Retina (tissue), 1 donor: ENCODE results near the gene PTBP1.
A peak's percentile ranks its signal among the peaks of the same experiment; 100 is the strongest.
"Not testable (repeated sequence)": the region's sequence is repeated elsewhere in the genome, so short reads cannot be mapped to it uniquely, and the experiment has no call there.

Experiments
- DNase-seq: peaks from one replicate; pipeline ENCODE4 v3.0.0-alpha.2; 2016

PTBP1 gene

DNA sequence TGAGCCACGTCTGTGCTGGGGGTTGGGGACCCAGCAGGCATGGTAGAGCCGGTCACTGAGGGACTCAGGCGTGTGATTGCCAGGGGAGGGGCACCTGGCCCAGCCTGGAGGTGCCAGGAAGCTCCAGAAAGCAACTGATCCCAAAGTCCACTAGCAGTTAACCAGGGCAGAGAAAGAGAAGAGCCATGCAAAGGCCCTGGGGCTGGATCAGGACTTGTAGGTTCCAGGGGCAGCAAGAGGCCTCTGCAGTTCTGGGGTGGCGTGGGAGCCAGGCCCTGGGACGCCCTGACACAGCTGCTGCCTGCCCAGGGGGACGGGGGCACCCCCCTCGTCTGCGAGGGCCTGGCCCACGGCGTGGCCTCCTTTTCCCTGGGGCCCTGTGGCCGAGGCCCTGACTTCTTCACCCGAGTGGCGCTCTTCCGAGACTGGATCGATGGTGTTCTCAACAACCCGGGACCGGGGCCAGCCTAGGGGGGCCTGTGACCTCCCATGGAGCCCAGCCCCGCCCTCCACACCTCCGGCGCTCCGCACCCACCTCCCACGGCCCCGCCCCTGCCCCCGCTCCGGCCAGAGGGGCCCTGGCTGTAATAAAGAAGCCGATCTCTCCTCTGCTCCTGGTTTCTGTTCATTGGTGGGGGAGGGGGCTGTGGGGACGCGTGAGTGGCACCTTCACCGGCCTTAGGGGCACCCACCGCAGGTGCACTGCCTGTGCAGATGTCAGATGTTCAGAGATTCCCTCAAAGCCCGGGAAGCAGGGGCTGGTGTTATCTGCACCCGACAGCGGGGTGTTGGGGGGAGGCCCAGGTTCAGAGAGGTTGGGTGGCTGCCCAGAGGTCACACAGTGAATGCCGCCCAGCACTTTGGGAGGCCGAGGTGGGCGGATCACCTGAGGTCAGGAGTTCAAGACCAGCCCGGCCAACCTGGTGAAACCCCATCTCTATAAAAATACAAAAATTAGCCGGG lies 34.4 kb downstream of the PTBP1 start:
- DNase-seq, result no peak

DNA sequence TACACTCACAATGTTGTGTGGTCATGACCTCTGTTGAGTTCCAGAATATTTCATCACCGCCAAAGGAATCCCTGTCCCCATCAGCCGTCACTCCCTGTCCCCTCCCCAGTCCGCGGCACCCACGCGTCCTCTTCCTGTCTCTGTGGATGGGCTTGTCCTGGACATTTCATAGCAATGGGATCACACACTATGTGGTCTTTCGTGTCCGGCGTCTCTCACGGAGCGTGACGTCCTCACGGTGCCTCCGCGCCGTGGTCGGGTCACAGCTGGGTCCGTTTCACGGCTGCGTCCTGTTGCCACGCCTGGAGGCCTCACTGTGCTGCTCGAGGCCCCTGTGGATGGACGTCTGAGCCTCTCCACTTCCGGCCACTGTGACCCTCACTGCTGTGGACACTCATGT lies 37.0 kb downstream of the PTBP1 start:
- DNase-seq, result no peak

DNA sequence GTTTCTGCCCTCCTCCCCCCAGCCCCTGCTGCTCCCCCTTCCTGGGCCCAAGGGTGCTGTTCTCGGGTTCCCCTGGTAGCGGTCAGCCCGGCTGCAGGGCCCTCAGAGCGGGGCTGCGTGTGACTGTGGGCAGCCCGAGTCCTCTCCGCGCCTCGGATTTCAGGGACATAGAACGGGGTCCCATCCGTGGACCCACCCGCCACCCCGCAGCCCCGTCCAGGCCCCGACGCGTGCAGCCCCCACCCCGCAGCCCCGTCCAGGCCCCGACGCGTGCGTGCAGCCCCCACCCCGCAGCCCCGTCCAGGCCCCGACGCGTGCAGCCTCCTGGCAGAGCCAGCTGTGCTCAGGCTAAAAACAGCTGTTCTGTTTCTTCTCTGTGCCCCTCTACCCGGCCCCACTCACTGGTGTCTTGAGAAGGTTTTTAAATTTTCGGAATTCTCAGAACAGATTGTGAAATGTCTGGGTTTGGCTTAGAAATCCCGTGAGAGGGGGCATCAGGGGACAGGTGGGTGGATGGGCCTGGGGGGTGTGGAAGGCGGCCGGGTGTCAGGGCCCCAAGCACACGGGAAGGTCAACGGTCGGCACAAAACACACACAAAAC lies 38.1 kb downstream of the PTBP1 start:
- no peak for DNase-seq

DNA sequence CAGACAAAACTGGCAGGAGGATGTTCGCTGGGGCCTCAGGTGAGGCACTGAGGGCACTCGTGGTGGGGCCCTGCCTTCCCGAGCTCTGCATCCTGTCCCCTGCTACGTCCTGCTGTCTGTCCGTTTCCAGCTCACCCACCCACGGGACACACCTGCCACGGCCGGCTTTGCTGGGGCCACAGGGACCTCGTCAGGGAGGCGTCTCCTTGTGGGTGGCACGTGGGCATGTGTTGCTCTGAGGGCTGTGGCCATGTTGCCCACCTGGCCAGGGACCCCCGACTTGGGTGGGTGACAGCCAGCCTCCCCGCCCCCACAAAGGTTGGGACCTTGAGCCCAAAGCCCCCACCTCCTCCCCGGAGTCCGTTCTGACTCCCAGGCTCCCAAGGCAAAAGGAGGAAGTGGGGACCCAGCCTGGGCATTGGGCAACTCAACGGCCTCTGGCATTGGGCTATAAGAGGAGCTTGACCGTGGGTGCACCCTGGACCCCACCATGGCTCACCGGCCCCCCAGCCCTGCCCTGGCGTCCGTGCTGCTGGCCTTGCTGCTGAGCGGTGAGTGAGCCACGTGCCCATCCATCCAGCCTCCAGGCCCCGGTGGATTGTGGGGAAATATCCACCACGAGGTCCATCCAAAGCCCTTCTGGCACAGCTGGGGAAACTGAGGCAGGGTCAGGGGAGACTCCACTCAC lies 43.4 kb downstream of the PTBP1 start, which contains the start of gene PRTN3:
Gene PRTN3 (plus strand): TSS at position 481 of the 688 bp plus-strand sequence. CDS start 10 bp downstream, at position 491.
- DNase-seq, result no peak

DNA sequence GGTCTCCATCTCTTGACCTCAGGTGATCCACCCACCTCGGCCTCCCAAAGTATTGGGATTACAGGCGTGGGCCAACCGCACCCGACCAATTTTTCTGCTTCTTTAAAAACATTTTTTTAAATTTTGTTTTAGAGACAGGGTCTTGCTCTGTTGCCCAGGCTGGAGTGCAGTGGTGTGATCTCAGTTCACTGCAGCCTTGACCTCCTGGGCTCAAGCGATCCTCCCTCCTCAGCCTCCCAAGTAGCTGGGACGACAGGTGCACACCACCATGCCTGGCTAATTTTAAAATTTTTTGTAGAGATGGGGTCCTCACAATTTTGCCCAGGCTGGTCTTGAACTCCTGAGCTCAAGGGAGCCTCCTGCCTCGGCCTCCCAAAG lies 45.5 kb downstream of the PTBP1 start:
- DNase-seq, result not testable (repeated sequence)

DNA sequence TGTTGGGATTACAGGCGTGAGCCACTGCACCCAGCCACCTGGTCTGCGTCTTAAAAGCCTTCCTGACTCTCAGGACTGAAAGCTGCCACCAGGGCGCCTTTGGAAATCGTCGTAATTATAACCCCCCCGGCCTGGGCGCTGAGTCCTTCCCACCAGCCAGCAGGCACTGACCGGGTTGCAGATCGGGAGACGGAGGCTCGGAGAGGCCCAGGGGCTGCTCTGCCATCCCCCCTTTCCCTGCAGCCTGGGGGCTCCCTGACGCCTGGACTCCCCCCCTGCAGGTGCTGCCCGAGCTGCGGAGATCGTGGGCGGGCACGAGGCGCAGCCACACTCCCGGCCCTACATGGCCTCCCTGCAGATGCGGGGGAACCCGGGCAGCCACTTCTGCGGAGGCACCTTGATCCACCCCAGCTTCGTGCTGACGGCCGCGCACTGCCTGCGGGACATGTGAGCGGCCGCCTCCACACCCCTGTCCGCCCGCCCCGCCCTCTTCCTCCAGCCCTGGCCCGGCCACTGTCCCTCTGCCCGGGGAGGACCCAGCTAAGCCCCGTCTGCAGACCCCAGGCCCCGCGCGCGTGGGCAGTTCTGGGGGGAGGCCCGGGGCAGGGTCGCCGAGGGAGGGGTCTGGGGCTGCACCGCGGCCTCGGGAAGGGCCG lies 46.1 kb downstream of the PTBP1 start:
- peak; percentile 55 for DNase-seq

DNA sequence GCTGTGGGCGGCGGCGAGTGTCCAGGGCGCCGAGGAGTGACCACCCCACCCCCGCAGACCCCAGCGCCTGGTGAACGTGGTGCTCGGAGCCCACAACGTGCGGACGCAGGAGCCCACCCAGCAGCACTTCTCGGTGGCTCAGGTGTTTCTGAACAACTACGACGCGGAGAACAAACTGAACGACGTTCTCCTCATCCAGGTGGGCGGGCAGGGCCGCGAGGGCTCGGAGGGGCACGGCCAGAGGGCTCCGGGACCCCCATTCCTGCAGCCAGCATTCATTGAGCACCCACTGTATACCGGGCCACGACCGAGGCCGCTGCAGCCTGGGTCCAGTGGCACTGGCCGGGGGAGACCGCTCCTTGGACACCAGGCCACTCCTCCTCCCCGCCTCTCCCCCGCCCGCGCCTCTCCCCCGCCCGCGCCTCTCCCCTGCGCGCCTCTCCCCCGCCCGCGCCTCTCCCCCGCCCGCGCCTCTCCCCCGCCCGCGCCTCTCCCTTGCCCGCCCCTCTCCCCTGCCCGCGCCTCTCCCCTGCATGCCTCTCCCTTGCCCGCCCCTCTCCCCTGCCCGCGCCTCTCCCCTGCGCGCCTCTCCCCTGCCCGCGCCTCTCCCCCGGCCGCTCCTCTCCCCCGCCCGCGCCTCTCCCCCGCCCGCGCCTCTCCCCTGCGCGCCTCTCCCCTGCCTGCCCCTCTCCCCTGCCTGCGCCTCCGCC lies 46.7 kb downstream of the PTBP1 start:
- DNase-seq, result no peak

DNA sequence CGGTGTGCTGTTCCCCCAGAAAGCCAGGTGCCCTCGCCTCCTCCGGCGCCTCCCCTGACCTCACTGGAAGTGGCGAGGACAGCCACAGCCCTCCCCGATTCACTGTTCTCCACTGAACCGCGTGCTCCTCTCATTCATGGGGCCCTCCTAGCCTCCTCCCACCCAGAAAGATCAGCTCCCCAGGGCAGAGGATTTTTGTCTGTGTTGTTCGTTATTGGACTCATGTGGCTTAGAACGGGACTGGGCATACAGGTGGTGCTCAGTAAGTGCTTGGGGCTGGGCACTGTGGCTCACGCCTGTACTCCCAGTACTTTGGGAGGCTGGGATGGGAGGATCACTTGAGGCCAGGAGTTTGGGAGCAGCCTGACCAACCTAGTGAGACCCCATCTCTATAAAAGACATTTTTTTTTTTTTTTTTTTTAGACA lies 47.3 kb downstream of the PTBP1 start:
- DNase-seq, result no peak

DNA sequence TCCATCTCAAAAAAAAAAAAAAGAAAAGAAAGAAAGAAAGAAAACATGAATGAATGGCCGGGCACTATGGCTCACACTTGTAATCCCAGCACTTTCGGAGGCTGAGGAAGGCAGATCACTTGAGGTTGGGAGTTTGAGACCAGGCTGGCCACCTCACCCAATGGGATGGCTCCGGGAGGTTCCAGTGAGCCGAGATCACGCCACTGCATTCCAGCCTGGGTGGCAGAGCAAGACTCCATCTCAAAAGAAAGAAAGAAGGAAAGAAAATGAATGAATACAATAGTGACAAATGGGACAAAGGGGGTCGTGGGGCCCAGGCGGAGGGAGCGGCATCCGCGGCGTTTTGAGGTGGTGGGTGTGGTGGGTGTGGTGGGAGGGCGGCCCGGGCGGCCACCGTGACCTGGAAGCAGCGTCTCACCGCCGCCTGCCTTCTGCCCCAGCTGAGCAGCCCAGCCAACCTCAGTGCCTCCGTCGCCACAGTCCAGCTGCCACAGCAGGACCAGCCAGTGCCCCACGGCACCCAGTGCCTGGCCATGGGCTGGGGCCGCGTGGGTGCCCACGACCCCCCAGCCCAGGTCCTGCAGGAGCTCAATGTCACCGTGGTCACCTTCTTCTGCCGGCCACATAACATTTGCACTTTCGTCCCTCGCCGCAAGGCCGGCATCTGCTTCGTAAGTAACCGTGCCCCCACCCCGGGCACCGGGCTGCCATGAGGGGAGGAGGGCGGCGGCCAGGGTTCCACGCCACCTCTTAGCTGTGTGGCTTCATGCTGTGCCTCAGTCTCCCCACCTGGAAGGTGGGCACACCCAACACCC lies 48.7 kb downstream of the PTBP1 start:
- no peak for DNase-seq

DNA sequence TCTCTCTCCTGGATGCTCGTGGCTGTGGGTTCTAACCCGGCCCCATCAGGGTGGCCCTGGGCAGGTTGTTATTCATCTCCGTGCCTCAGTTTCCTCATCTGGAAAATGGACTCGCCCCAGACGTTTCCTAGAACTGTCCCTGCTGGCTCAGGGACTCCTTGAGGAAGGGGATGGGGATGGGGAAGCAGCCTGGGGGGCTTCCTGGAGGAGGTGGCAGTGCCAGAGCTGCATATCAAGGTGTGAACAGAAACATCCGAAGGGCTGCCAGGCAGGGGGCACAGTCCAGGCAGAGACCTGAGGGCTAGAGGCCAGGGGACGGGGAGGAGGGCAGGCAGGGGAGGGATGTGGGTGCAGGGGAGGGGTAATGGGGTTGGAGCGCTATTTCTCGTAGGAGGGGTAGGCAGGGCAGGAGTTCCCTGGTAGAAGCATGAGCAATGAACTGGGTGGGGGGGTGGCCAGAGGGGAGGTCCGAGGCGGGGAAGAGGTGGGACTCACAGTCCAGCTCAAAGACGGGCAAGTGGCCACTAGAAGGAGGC lies 51.2 kb downstream of the PTBP1 start:
- DNase-seq, result no peak

DNA sequence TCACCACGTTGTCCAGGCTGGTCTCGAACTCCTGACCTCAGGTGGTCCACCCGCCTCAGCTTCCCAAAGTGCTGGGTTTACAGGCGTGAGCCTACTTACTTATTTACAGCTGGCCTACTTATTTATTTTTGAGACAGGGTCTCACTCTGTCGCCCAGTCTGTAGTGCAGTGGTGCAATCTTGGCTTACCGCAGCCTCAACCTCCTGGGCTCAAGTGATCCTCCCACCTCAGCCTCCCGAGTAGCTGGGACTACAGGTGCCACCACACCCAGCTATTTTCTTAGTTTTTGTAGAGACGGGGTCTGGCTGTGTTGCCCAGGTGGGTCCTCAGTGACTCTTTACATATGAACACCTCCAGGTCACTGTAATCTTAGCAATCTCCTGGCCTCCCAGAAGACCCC lies 51.9 kb downstream of the PTBP1 start:
- DNase-seq, result not testable (repeated sequence)

DNA sequence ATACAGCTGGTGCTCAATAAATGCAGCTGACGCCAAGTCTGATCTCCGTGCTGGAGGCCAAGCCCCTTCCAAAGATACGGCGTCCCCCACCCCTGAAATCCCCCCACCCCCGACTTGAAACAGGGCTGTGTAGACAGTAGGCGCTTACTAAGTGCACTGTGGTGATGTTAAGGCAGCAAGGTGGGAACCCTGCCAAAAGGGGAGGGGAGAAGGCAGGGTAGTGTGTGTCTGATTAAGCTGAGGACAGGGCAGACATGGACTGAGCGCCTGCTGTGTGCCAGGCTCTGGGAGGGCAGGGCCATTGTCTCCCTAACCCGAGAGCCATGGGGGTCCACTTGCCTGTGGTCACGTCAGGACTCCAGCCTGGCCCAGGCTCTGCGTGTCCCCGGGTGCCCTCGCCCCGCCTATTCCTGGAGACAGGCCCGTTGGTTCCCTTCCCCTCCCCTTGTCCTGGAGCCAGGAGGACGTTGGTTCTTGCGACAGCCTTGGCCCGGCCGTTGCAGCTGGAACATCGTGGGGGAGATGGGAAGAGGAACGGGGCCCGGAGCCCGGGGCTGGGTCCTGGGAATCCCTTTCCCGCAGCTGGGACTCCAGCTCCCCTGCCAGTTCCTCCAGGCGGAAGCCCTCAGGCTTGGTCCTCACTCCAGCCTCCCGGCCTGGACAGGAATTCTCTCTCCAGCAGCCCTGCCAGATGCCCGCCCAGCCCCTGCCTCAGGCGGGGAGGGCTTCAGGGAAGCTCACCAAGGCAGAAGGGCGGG lies 53.1 kb downstream of the PTBP1 start:
- DNase-seq, result peak; percentile 68

DNA sequence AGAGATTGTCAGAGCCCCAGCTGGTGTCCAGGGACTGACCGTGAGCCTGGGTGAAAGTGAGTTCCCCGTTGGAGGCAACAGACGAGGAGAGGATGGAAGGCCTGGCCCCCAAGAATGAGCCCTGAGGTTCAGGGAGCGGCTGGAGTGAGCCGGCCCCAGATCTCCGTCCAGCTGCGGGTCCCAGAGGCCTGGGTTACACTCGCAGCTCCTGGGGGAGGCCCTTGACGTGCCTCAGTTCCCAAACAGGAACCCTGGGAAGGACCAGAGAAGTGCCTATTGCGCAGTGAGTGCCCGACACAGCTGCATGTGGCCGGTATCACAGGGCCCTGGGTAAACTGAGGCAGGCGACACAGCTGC lies 53.7 kb downstream of the PTBP1 start:
- no peak for DNase-seq

DNA sequence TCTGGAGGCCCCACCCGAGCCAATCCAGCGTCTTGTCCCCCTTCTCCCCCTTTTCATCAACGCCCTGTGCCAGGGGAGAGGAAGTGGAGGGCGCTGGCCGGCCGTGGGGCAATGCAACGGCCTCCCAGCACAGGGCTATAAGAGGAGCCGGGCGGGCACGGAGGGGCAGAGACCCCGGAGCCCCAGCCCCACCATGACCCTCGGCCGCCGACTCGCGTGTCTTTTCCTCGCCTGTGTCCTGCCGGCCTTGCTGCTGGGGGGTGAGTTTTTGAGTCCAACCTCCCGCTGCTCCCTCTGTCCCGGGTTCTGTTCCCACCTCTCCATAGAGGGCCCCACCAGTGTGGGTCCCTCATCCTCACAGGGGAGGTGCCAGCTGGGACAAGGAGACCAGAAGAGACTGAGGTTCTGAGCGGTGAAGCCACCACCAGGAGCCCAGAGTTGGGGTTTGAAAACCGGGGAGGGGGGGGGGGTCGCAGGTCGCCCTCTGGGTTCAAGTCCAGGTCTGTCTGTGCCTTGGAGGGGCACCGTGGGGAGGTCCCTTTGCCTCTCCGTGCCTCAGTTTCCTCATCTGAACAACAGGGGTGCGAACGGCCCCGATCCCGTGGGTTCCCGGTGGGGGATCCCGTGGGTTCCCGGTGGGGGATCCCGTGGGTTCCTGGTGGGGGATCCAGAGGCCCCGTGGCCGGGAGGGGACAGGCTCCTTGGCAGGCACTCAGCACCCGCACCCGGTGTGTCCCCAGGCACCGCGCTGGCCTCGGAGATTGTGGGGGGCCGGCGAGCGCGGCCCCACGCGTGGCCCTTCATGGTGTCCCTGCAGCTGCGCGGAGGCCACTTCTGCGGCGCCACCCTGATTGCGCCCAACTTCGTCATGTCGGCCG lies 55.1 kb downstream of the PTBP1 start, which contains the start of gene ELANE:
Gene ELANE (plus strand): TSS at position 168 of the 878 bp plus-strand sequence. CDS start 26 bp downstream, at position 194.
- no peak for DNase-seq

DNA sequence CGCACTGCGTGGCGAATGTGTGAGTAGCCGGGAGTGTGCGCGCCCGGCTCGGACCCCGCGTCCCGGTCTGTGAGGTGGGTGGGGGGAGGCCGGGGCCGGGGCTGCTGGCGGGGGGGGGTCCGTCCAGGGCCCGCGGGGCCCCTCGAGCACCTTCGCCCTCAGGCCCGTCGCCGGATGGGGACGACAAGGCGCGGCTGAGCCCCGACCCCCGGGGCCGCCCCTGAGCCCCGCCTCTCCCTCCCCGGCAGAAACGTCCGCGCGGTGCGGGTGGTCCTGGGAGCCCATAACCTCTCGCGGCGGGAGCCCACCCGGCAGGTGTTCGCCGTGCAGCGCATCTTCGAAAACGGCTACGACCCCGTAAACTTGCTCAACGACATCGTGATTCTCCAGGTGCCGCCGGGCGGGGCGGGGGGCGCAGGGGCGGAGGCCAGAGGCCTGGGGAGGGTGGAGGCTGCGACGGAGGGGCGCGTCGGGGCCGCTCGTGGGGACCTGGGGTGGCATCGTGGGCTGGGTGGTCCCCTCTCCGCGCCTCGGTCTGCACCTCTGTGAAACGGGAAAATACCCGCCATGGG lies 55.8 kb downstream of the PTBP1 start:
- DNase-seq, result no peak

DNA sequence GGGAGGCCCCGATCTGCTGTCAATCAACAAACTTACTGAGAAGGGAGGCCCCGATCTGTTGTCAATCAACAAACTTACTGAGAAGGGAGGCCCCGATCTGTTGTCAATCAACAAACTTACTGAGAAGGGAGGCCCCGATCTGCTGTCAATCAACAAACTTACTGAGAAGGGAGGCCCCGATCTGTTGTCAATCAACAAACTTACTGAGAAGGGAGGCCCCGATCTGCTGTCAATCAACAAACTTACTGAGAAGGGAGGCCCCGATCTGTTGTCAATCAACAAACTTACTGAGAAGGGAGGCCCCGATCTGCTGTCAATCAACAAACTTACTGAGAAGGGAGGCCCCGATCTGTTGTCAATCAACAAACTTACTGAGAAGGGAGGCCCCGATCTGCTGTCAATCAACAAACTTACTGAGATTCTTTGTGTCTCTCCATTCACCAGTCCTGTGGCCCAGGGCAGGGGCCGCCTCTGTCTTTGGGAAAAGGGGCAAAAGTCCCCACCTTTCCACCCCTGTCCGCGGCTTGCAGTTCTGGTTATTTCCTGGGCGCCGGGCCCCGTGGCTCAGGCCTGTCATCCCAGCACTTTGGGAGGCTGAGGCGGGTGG lies 56.5 kb downstream of the PTBP1 start:
- DNase-seq, result not testable (repeated sequence)

DNA sequence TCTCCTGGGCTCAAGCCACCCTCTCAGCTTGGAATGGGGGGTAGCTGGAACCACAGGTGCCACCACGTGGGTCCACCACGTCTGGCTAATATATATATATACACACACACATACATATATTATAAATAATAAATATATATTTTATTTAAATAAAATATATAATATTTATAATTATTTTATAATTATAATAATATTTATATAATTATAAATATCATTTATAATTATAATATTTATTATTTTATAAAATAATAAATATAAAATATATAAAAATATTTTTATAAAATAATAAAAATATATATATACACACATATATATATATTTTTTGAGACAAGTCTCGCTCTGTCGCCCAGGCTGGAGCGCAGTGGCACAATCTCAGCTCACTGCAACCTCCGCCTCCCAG lies 57.3 kb downstream of the PTBP1 start:
- no peak for DNase-seq

DNA sequence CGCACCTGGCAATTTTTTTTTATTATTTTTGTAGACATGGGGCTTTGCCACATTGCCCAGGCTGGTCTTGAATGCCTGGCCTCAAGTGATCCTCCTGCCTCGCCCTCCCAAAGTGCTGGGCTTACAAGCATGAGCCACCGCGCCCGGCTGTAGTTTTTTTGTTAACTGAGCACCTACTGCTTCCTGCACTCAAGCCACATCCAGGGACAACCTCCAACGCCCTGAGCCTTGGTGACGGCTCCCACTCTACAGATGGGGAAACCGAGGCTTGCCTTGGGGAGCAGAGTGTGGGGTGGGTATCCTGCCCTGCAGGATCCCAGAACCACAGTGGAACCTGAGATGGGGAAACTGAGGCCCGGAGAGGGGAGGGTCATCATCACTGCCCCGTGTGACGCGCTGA lies 57.9 kb downstream of the PTBP1 start:
- no peak for DNase-seq
